Daoy (cell line): ENCODE measurements around the gene CASP8. TPM values are rescaled to one million over a fixed set of nuclear protein-coding genes. Genes with fewer than 3 reads are reported as not detected.
"Not testable (repeated sequence)": the region's sequence is repeated elsewhere in the genome, so short reads cannot be mapped to it uniquely, and the experiment has no call there.

Source experiments
- DNase-seq: peaks from one replicate; pipeline ENCODE4 v3.0.0-alpha.2; 2015; ENCODE audit warnings: low read depth
- total RNA-seq: library from RNA; depleted of rRNA; stranded (reverse); fragments of >200 nt; shearing (Covaris generic); gene quantifications from 2 replicates; pipeline ENCODE4 v1.2.3, GENCODE V29; 2014

Gene CASP8
- total RNA-seq, 1 experiment from 2014 or later = 18.5 TPM

DNA sequence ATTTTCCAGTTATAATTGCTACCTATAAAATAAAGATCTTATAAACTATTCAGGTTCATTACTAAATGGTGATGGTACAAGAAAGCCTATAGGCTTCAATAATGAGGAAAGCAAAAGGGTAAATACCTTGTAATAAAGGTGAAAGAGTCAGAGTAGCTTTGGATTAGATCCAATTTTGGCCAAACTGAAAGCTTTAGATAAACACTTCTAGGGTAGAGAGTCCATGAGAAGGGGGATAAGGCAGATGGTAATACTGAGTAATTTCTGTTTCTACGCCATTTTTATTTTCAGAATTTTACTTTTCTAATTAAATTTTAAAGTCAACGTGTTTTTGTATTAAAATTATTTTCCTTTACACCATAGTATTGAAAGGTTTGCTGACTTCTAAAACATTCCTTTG is 9.4 kb downstream of the CASP8 start:
- DNase-seq = no peak

DNA sequence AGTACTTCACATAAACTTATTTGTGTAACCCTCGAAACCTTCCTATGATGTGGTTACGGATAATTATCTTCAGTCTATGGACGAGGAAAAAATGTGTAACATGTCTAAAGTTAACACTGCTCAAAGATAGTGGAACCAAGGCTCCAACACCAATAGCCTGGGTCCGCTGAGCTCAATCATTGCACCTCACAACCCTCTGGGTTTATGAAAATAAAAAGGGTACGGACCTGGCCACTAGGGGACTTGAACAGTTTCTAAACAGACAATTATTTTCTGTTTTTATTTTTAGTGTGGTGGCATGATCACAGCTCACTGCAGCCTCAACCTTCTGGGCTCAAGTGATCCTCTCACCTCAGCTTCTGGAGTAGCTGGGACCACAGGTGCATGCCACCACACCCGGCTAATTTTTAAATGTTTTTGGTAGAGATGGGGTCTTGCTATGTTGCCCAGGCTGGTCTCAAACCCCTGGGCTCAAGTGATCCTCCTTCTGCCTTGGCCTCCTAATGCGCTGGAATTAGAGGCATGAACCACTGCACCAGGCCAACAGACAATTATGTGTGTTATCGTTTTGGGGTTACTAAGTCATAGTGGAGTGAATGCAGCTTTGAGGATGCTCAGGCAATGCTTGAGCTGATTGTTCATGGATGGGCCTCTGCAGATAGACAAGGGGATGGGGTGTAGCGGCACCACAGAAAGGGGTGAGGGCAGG is 10.1 kb downstream of the CASP8 start:
- no peak for DNase-seq

DNA sequence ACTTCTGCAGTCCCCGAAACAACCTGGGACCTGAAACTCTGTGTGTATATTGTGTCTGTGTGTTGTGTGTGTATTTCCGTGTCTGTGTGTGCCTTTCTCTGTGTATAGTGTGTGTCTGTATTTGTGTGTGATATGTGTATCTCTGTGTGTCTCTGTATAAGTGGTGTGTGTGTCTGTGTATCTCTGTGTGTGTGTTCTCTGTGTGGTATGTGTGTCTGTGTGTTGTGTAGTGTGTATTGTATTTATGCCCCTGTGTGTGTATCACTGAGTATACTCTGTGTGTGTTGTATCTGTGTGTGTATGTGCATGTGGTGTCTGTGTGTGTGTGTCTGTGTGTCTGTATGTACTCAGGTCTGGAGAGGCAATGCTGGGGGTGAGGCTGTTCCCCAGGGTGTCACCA is 11.6 kb downstream of the CASP8 start:
- DNase-seq = no peak

DNA sequence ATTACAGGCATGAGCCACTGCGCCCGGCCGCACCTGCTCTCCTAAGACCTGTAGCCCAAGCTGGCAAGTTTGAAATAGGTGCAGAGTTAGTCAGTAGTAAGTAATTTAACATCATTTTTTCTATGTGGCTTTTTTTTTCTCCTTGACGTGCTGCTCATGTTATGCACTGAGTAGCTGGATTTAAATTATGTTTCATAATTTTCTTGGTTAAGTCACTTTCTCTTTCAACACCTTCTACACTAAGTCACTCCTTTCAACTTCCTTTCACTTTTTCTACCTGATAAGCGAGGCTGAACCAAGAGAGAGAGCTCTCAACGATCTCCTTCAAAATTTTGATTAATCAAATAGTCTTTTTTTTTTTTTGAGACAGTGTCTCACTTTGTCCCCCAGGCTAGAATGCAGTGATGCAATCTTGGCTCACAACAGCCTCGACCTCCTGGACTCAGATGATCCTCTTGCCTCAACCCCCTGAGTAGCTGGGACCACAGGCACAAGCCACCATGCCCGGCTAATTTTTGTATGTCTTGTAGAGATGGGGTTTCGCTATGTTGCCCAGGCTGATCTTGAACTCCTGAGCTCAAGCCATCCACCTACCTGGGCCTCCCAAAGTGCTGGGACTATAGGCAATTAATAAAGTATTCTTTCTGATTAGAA is 13.1 kb downstream of the CASP8 start:
- DNase-seq = no peak

DNA sequence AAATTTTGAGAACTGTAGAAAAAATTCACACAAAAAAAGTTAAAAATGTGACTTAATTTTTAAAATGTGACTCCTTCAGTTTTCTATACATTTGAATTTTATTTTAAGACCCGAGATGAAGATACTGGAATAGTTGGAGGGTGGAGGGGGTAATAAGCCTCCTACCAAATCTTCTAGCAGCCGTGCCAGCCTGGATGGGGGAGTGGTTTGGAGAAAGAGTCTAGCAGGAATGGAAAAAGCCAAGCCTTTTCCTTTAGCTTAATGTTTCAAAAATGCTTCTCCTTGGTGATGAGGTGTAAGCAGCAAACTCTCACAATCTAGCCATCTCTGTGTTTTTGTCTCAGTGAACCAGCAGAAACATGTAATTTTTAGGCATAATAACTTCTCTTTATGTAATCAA is 14.7 kb downstream of the CASP8 start:
- no peak for DNase-seq

DNA sequence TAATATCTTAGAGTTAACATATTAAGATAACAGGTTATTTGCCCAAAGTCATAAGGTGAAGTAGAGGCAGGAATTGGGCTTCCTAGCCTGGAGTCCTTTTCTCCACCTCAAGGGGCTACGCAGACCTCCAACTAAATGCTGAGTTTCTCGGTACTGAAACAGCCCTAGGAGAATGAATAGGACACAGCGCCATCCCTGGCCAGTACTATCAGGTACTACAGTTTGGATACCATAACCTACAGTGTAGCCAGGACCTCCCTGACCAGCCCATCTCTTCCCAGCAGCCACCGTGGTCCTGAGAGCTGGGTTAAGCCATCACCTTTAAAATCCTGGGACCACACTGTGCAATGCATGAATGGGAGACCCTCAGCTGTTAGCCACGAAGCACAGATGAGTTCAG is 15.7 kb downstream of the CASP8 start:
- no peak for DNase-seq

DNA sequence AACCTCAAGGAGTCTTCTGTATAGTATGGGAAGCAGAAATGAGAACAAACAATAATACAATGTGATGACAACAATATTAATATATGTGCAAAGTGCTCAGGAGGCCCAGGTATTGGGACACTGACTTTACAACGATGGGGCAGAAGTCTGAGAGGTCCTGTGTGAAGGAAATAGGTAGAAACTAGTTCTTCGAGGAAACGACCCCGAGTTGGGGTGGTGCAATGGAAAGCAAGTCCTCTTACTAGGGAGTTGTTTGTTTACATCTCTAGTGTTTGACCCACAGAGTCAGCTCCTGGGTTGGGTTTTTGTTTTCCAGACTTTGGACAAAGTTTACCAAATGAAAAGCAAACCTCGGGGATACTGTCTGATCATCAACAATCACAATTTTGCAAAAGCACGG is 16.2 kb downstream of the CASP8 start:
- DNase-seq = no peak

DNA sequence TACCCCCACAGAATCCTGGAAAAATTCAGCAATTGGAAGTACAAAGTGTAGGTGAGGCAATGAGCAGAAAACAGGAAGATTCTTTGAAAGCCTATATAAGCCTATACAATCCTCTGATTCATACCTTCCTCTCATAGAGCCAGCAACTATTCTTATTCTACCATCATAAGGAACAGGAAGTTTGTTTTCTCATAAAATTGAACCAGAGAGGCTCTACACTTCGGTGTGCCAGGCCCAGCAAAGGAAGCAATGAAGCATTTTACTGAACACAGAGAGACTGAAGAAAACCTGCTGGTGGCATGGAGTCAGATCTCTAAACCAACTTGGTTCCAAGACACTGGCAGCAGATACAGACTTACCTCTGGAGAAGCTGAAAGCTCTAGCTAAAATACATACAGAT is 18.7 kb downstream of the CASP8 start:
- DNase-seq = no peak

DNA sequence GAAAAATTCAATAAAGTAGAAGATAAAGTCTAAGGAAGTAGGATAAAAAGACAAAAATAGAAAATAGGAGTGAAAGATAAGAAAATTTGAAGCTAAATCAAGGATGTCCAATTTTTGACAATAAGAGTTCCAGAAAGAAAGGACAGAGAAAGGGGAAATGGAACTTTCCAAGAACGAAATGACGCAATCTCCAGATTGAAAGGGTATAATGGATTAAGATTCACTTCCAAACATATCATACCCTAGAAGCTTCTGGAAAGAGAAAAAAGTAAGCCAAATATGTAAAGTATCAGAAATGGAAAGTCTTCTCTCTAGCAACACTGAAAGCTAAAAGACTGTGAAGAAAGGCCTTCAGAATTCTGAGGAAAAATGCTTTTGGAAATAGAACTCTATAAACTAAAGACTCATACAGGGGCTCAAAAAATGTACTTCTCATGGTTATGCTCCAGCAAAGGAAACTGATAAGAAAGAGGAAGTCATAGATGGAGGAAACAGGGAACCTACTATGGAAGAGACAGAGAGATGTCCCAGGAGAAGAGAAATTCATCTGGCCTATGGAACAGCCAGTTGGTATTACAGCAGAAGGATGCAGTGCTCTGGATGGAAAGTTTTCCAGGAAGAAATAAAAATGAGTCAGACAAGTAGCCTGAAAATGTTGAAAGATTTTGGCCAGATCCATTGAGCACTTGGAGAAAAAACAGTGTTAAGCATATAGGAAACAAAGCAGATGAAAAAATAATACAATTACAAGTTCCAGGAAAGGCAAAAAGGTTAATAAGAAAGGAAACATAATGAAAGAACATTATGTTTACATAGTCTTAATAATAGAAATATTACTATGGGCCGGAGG is 20.1 kb downstream of the CASP8 start:
- no peak for DNase-seq

DNA sequence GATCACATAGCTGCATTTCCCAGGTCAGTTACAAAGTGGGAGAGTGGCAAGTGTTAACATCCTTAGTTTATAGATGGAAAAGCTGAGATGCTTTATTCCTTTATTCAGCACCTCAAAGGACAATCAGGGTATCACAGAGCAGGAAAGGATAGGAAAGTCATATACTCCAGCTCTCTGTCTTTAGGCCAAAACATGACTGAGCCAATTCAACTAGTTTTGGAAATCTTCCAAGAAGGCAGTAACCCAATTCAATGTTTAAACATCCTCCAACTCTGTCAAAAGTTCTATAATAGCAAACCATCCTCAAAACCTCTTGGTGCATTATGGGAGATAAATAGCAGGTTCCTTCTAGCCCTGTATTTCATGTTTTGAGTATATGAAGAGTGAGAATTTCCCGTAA is 25.2 kb downstream of the CASP8 start:
- no peak for DNase-seq

DNA sequence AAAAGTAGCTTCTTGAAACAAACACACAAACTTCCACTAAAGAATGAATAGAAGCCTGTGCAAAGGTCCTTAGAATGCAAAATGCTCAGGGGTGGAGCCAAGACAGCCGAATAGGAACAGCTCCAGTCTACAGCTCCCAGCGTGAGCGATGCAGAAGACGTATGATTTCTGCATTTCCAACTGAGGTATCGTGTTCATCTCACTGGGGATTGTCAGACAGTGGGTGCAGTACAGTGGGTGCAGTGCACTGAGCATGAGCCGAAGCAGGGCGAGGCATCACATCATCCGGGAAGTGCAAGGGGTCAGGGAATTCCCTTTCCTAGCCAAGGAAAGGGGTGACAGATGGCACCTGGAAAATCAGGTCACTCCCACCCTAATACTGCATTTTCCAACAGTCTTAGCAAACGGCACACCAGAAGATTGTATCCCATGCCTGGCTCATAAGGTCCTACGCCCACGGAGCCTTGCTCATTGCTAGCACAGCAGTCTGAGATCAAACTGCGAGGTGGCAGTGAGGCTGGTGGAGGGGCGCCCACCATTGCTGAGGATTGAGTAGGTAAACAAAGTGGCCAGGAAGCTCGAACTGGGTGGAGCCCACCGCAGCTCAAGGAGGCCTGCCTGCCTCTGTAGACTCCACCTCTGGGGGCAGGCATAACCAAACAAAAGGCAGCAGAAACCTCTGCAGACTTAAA is 30.3 kb downstream of the CASP8 start:
- DNase-seq = not testable (repeated sequence)

DNA sequence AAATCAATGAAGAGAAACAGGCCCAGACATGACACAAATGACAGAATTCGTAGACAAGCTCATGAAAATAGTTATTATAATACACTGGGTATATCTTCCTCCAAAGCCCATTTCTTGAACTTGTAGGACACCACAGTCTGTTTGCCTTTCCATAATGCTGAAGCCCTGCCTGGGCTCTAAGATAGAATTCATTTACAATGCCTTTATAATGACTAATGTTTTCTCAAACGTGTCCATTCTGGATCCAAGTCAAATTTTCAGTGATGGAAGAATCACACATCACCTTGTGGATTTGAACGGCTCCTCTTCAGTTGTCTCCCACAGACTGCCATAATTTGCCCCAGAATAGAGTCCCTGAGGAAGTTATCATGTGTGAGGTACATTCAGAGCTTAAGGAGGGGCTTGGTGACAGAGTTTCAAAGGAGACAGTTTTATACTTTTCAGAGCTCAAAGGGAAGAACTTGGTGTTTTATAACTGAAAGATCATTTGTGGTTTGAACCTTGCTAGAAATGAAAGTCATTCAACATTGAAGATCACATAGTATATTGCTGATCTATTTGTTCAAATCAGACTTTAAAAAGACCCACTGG is 38.2 kb downstream of the CASP8 start:
- no peak for DNase-seq

DNA sequence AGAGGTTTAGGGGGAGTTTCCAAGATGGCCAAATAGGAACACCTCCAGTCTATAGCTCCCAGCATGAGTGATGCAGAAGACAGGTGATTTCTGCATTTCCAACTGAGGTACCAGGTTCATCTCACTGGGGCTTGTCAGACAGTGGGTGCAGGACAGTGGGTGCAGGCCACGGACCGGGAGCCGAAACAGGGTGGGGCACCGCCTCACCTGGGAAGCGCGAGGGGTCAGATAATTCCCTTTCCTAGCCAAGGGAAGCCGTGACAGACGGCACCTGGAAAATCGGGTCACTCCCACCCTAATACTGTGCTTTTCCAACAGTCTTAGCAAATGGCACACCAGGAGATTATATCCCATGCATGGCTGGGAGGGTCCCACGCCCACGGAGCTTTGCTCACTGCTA is 39.6 kb downstream of the CASP8 start:
- DNase-seq = not testable (repeated sequence)

DNA sequence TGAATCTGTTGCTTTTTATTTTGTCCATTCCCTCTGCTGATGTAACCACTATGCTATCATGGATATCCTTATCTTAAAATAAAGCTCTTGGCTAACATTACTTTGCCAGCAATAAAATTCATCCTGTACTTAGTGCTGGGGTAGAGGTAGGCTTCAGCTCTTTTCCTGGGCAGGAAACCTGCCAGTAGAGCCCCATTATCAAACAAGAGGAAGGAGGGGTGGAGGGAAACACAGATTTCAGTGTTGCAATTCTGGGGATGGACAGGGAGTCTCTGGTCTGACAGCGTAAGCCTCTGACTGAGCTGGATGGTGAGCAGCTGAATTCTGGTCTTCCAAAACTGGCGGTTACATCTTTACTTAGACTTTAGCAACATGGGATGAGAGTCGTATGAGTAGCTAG is 47.5 kb downstream of the CASP8 start:
- no peak for DNase-seq

DNA sequence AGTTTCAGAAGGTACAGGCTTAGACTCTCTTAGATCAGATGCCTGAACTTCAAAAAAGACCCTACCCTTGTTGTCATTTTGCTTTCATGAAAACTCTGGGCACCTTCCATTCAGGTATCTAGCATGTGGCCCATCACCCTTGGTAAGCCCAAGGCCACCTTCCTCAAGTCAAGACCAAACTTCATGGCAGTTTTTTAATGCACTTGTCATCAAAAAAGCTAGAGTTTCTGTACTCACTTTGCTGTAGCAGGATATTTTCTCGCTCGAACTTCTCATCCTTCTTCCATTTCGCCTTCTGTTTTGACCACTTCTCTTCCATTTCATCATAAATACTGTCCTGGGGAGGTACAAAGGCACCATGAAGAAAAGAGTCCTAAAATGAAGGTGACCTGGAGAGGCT is 48.6 kb downstream of the CASP8 start:
- DNase-seq = no peak

DNA sequence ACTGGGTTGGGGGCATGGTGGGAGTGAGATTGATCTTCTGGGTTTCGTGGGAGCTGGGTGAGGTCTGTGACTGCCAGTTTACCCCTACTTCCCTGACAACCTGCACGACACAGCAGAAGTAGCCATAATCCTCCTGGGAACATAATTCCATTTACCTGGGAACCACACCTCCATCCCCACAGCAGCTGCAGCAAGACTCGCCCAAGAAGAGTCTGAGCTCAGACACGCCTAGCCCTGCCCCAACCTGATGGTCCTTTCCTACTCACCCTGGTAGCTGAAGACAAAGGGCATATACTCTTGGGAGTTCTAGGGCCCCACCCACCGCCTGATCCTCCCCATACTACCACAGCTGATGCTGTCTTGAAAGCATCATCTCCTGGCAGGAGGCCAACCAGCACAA is 53.0 kb downstream of the CASP8 start:
- DNase-seq = no peak

DNA sequence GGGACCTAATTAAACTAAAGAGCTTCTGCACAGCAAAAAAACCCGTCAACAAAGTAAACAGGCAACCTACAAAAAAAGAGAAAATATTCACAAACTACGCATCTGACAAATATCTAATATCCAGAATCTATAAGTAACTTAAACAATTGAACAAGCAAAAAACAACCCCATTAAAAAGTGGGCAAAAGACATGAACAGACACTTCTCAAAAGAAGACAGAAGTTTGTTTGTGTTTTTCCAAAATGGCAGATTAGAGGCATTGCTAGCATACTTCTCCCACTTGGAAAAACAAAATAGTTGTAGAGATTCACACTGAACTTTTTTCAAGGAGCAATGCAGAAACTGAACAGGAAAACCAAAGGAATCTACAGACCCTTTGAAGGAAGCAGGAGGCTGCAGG is 59.2 kb downstream of the CASP8 start:
- no peak for DNase-seq

DNA sequence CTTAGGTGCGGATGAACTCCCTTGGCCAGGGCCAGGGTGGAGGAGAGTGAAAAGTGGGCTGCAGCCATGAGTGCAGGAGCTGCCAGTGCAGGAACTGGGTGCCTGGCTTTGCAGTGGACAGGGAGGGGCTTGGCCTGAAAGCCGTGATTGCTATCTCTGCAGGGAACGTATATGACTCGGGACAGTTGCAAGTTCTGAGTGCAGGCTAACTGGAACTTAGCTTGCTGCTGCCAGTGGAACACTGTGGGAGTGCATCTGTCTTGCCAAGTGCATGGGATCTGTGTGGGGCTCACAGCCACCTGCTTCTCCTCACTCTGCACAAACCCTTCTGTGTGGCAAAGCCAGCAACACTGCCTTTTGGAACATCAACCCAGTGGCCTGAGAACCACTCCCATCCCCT is 59.9 kb downstream of the CASP8 start:
- no peak for DNase-seq

DNA sequence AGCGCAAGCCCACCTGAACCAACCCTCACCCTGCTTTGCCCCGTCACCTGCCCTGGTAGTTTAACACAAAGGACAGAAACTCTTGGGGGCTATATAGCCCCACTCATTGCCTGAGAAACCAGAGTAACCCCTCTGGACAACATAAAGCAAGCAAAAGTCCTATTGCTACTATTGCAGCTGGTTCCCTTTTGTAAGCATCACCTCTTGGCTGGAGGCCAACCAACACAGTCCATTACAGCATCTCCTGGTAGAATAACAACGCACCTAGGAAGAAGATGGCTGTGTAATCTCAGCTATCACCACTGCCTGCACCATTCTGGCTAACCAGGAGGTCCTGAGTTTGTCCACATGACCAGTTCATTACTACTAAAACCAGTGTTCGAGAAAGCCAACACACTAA is 60.4 kb downstream of the CASP8 start:
- peak; percentile 7 for DNase-seq

DNA sequence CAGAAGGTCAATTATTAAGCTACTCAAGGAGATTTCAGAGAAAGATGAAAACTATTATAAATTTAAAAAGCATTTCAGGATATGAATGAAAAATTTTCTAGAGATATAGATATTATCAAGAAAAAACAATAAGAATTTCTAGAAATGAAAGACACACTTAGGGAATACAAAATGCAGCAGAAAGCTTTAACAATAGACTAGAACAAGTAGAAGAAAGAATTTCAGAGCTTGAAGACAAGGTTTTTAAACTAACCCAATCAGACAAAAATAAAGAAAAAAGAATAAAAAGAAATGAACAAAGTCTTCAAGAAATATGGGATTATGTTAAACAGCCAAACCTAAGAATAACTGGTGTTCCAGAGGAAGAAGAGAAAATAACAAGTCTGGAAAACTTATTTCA is 62.4 kb downstream of the CASP8 start:
- no peak for DNase-seq

DNA sequence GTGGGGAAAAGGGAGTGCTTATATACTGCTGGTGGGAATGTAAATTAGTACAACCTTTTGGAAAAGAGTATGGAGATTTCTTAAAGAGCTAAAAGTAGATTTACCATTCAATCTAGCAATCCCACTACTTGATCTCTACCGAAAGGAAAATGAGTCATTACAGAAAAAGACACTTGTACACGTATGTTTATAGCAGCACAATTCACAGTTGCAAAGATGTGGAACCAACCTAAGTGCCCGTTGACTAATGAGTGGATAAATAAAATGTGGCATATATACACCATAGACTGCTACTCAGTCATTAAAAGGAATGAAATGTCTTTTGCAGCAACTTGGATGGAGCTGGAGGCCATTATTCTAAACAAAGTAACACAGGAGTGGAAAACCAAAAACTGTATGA is 67.3 kb downstream of the CASP8 start:
- DNase-seq = no peak

DNA sequence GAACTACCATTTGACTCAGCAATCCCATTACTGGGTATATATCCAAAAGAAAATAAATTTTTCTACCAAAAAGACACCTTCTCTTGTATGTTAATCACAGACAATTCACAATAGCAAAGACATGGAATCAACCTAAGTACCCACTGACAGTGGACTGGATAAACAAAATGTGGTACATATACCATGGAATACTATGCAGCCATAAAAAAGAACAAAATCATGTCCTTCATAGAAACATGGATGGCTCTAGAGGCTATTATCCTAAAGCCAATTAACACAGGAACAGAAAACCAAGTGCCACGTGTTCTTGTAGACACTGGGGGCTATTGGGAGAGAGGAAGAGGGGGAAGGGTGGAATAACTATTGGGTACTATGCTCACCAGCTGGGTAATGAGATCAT is 69.1 kb downstream of the CASP8 start:
- no peak for DNase-seq
